HG02678 (cell line): ENCODE results near the gene PPP2R2B.

Experiments
- ATAC-seq: cut with Tn5 transposase; IDR thresholded peaks from one replicate; pipeline ENCODE4 v1.9.1; 2021; ENCODE audit warnings: mild to moderate bottlenecking, moderate library complexity; ENCODE audit not compliant: unreplicated experiment

The PPP2R2B gene

DNA sequence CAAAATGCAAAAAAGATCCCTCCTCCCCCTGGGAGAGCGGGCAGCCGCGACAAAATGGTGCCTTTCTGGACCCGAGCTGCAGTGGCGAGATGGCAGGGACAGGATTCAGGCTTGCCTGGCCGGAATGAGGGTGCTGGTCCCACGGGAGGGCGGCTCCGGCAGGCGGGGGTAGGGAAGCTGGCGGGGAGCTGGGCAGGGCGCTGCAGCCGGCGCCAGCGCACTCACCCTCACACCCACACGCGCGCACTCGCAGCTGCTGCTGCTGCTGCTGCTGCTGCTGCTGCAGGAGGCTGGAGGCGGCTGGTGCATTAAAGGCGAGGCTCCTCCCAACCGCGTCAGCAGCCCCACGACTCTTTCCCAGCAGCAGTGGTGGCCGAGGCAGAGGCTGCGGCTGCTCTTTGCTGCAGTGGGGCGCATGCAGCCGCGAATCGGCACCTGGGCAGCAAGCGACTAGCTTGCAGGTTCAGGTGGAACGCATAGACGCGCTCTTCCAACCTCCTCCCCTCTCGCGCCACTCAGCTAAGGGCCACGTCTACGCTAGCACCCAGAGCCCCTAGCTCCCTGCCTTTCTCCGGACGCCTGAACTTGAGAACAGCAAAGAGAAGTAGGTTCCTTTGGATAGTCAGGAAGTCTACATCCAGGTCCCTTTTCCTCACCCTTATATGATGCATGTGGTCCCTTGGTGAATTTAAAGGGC lies at the start of gene PPP2R2B:
Gene PPP2R2B (minus strand): TSS at position 282 of the 697 bp plus-strand sequence.
- ATAC-seq = peak; percentile 38

DNA sequence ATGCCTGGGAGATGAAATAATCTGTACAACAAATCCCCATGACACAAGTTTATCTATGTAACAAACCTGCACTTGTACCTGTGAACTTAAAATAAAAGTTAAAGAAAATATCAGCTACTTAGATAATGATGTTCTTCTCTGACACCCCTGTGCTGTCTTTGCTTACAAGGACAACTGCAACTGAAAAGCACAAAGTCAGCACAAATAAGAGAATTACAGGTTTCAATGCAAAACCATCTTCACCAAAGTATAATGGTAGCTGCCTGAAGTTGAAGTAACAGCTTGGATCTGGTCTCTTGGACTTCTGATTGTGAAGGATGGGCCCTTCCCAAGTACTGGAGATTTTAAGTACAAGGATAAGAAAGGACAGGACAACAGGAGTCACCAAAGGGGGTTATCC lies 45.6 kb upstream of the PPP2R2B start:
- no peak for ATAC-seq

DNA sequence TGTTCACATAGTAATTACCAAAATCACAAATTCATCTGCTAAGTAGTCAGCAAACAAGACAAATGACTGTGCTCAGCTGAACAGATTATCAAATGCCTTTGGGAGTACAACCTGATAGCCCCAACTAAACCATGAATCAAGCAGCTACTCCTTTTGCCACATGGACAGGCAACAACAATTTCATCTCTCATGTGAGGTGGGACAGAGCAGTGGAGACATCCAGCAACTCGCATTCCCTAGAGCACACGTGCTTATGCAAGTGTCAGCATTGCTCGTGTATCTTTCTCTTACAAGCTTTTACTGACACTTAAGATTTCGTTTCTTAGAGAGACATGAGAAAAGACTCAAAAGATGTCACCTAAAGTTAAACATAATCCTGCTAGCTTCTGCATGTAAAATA lies 42.7 kb upstream of the PPP2R2B start:
- no peak for ATAC-seq

DNA sequence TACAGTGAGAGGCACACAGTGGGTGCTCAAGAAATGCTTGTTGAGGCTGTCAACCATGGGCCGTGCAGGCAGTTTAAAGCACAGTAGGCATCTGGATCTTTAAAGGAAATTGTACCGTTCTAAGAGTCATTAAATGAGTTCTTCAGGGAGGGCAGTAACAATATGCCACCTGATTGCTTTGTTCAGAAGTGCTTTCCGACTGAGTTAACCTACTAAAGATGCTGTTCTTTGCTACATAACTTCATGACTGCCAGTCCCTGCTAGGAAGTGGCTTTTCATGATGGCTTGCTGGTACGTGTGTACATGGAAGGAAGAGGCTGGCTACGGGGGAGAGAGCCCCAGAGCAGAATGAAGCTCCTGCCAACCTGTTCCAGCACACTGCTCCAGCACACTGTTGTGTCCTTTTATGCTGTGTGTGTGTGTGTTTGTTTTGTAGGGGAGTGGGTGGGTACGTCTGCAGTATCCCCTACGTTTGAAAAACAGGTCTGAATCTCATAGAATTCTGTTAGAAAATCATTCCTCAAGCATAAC lies 41.9 kb upstream of the PPP2R2B start:
- no peak for ATAC-seq

DNA sequence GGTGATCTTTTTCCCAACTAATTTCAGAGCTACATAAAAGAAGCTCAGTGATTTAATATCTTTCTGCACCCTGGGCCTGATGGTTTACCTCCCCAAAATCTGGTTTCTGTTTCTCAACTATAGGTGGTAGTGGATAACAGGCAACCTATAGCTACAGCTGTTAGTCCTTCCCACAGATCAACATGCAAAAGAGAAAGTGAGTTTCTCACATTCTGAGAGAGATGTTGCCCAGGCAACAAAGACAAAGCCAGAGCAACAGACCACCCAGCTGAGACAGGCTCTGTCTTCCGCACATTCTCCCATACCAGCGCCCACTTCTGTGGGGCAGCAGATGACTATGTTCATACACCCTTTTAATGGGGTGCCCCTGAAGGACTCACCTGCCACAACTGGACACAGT lies 40.7 kb upstream of the PPP2R2B start:
- ATAC-seq = no peak

DNA sequence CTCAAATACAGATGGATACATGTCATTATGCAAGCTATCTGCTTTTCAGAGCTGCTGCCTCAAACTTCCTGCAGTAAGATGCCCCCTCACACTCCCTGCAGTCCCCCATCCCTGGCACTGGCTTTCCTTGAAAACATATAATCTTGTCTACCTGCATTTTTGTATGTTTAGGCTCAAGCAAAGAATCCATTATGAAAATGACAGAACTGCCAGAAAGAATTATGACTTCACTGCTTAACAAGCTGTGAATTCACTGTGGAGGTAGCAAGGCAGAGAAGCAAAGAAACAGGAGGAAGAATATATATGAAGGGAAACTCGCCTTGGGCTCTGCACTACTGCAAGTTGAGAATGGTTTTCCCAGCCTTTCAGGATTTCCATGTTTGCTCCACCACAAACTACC lies 39.4 kb upstream of the PPP2R2B start:
- ATAC-seq = no peak

DNA sequence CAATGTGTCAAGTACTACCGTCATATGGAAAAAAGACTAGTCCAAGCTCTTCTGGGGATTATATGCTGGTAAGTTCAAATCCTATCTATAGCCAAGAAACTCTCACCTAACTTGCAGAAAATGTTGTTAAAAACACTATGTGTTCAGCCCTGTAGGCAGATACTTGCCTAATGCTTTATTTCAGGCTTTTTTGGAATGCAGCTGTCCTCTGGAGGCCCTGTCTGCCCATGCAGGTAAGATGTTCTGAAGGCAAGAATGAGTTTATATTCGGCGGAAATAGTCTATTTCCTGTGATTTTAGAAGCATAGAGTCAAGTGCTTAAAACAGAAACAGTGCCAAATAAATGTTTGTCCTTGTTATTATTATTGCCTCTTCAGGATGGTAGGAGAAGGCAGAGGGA lies 34.3 kb upstream of the PPP2R2B start:
- no peak for ATAC-seq

DNA sequence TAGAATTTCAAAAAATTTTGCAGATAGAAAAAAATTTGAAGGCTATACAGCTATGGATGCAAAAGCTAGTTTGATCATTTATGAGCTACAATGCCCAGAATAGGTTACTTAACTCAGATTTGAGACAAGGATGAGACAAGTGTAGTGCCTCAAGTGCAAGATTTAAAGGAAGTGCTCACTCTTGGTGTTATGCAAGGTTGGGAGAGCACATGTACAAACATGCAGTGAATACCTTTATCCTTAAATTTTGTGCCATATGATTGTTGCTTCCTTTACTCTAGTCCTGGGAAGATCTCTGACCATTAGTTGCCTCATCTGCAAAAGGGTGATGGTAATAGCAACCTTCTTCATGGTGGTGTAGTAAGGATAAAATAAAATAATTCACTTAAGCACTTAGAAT lies 31.7 kb upstream of the PPP2R2B start:
- no peak for ATAC-seq

DNA sequence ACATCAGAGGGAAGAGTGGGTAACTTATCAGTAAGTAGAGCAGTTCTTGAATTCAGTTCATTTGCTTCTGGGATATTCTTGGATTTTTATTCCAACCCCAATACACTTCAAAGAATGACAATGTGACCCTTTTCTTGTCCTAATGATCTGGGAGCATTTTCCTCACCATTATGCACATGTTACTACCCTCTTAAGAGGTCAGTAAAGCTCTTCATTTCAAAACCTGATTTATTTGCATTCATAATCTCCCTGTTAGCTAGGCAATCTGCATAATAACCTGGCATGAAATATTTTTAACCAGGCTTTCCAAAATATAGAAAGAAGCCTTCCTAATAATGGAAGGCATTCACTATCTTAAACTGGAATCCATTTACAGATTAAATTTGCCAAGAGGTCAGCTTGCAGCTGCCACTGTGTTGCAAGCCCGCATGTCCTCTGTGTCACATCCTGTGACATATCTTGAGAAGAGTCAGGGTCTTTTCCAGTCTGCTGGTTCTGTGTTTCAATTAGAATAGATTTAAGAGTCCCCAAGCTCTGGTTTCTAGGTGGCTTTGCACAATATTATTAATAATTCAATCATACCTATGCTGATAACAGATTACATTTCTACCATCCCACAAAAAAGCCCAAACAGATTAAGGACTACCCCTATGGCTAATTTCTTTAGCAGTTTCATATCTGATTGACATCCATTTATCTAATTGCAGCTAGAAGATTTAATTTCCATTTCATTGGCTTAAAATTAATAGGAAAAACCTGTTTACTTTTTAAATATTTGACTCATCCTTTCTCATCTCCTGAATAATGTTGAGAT lies 30.9 kb upstream of the PPP2R2B start:
- ATAC-seq = no peak

DNA sequence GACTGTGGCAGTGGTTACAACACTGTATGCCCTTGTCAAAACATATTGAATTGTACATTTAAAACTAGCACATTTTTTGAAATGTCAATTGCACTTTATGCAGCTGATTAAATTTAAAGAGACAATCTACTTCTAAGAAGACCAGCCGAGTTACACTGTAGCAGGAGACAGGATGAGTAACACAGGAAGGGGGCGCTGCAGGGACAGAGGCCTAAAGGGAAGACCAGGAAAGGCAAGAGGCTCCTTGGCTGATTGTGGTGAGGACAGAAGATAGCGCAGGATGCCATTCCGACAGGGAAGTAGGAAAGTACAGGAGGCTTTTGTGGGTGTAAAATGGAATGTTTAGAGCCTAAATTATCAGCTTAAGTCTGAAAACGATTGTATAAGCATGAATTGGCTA lies 28.2 kb upstream of the PPP2R2B start:
- no peak for ATAC-seq

DNA sequence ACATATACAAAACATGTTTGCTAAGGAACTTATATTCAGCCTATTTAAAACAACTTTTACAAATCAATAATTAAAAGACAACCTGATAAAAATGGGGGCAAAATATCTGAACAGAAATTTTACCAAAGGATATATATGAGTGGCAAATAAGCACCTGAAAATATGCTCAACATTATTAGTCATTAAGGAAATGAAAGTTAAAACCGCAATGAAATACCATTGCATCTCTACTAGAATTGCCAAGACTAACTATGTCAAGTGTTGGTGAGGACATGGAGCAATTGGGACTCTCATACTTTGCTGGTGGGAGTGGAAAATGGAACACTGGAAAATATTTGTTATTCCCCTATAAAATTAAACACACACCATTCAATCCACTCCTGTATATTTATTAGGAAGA lies 26.3 kb upstream of the PPP2R2B start:
- no peak for ATAC-seq

DNA sequence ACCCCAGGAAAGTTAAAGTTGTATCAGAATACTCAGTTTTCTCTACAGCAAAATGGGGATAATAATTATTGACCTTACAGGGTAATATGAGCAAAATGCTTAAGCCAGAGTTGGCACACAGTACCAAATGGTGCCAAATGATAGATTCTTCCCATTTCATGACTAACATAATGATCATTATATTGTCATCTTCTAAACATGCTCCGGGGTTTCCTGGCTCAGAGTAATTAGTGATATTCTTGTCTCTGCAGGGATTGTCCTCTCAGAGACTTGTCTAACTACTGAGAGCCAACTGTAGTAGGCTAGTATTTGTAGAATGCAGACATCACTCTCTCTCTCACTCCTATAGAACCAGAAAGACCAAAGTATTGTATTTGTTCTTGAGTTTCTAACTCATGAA lies 25.2 kb upstream of the PPP2R2B start:
- ATAC-seq = no peak

DNA sequence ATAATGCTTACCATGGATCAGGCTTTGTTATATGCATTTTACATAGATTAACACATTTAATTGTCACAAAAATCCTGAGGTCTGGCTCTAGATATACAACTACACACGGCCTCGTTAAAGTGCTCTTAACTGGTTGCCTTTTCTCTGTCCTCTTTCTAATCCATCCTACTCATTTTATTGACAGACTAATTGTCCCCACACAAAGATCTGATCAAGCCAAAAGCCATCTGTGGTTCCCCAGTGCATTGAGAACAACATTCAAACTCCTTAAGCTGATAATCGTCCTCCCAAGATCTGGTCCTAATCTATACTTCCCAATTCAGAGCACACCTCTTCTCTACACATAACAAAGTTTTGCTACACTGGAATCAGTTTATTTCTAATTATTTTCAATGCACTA lies 23.9 kb upstream of the PPP2R2B start:
- no peak for ATAC-seq

DNA sequence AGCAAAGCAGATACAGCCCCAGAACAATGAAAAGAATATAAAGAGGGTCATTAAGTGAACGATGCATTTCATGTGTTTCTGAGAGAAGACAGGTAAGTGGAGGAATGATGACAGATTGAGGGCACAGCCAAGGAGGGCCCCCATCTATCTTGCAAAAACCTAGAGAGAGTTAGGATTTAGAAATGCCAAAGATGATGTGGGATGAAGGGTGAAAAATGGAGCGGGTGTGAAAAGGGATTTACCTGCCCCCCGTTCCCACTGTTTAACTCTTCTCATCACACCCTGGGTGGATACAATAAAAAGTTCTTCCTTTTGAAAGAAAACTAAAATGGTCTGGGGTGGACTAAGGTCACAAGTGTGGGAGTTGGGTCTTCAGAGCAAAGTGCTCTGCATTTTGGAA lies 18.5 kb upstream of the PPP2R2B start:
- ATAC-seq = no peak

DNA sequence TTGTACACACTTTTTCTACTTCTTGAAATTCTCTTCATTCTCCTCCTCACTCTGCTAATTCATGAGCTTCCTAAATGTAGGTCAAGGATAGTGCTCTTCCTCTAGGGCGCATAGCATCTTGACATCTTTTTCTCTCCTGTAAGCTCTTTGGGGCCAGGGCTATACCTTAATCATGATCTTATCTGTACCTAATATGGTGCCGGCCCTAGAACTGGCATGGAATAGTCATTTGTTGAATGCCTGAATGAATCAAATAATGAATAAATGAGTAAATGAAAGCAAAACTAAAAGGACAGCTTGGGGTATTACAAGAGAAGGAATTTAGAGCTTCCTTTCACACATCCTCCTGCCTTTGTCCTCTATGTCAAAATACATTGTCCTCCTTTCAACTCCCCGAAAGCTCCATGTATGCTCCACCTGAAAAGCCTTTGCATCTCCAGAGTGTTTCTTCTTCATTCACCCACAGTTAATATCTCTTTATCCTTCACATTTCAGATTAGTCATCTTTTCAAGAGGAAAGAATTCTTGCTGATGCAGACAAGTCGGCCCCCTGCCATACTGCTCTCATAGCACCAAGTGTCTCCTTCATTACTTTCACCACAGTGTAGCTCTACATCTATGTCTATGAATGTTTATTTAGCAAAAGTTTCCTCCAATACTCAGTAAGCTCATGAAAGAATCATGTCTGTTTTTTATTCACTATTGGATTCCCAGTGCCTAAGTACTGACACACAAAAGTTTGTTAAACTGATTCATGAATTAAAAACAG lies 16.4 kb upstream of the PPP2R2B start:
- no peak for ATAC-seq

DNA sequence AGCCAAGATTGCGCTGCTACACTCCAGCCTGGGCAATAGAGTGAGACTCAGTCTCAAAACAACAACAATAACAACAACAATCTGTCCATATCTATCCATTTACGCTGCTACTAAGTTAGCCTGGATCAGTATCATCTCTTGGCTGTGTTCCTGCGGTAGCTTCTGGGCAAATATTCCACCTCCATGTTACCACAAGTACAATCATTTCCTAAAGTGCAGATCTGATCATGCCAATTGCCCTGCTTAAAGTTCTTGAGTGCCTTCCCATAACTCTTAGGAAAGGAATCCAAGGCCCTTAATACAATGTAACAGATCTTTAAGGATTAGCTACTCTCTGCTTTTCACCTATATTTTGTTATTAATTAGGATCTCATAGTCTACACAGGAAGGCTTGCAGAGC lies 15.4 kb upstream of the PPP2R2B start:
- ATAC-seq = no peak

DNA sequence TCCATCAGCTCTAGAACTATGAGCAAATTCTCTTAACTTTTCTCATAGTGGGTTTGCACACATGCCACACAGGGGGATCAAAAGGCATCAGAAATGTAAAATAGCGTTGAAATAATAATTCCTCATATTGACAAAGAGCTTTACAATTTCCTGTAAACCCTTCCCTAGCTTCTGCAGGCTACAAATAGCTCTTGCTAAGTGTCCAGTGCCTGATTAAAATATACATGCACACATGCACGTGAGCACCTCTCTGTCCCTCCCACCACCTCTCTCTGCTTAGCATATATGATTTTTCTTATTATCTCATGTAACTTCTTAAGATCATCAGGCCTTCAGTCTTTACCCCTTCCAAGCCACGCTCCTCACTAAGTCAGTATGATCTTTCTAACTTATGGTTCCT lies 13.7 kb upstream of the PPP2R2B start:
- no peak for ATAC-seq

DNA sequence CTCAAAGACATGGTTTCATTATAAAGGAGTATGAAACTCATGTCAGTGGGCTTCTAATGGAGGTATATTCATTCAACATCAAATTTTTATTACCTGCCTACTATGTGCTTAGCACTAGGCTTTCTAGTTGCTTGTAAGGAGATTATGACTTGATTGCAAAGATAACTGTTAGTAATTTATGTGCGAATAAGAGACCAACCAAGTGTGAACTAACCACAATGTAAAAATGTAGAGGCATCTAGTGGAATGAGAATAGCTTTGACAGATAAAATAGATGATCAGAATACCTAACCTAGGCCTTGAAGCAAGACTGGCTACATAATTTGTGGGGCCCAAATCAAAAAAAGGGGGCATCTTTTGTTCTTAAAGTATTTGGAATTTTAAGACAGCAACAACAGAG lies 13.0 kb upstream of the PPP2R2B start:
- ATAC-seq = no peak

DNA sequence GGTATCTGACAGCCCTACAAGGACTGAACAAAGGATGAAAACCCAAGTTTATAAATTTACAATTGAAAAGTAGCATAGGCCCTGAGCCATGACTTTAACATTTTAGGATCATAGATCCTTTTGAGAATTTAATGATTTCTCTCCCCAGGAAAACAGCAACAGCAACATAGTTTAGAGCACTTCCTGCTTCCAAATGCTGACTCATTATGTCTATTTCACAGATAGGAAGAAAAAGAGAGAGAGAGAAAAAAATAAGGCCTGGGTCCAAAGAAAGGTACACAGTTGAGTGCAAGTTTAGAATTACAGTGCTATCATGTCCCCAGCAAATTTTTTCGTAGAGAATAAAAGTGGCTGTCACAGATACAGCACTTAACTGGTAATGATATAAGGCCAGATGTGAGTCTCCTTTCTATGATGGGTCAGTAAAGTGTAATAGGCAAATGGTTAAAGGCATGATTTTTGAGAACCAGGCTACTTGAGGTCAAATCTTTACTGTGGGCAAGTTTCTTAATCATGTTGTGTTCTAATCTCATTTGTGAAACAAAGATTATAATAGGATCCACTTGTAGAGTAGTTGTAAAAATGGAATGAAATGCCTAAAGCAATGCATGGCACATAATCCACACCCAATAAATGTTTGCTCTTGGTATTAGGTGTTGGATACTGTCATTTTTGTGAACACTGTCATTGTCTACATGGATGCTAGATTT lies 12.3 kb upstream of the PPP2R2B start:
- no peak for ATAC-seq

DNA sequence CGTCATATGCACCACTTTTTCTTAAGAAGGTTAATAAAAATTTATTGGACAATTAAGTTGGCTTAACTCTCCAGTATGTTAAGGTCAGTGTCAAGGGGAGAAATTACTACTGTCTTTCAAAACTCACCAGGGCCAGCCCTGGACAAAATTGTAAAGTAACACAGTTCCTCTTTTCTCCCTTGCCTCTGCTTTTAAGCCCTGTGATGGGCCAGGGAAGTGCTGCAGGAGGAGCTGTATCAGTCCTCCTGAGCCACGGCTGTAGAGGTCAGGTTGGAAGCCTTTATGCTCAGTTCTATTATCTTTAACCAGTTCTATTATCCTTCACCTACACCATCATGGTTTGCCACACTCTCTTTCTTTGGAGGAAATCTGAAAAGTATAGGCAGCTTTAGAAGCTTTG lies 11.5 kb upstream of the PPP2R2B start:
- no peak for ATAC-seq

DNA sequence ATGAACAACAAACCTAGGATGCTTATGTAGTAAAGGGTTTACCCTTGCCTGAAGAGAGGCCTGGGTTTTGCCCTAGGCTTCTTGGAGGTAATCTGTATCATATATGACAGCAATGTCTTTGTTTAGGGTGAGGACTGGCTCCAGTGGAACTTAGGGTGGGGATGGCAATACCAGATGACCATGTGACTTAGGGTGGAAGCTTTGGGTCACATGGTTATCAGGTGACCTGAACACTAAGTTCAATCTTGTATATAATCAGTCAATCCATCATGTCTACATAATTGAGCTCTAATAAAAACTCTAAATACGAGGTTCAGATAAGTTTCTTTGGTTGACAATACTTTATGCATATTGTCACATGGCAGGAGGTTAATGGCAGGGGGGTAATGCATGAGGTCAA lies 10.6 kb upstream of the PPP2R2B start:
- ATAC-seq = no peak
